Calu3 (cell line): ENCODE data around the gene DYDC1. TPM values are rescaled to one million over a fixed set of nuclear protein-coding genes. Genes with fewer than 3 reads are reported as not detected.

Source experiments
- BruUV-seq: library from RNA; stranded (reverse); fragments of 400-500 nt; replicated peaks from 2 replicates; lab custom pipeline; 2021; lab: Mats Ljungman, UMichigan
- CTCF ChIA-PET: fragments of 300-600 bp; sonication (Branson Sonifier 250); formaldehyde crosslinking; loops from one replicate; lab custom pipeline; 2022; ENCODE audit warnings: antibody characterized with exemption; lab: Charles Lee
- DNase-seq: peaks from one replicate; pipeline ENCODE4 v3.0.0; 2022
- H3K27ac Mint-ChIP-seq: one replicate; pipeline ENCODE4 v1.8.0; 2022; ENCODE audit warnings: mixed read lengths; ENCODE audit not compliant: unreplicated experiment
- H3K27me3 Mint-ChIP-seq: one replicate; pipeline ENCODE4 v1.8.0; 2022; ENCODE audit warnings: mixed read lengths; ENCODE audit not compliant: unreplicated experiment
- H3K36me3 Mint-ChIP-seq: one replicate; pipeline ENCODE4 v1.8.0; 2022; ENCODE audit warnings: mild to moderate bottlenecking, moderate library complexity, mixed read lengths; ENCODE audit not compliant: insufficient read depth, unreplicated experiment
- H3K4me1 Mint-ChIP-seq: one replicate; pipeline ENCODE4 v1.8.0; 2022; ENCODE audit warnings: mild to moderate bottlenecking, low read depth, mixed read lengths; ENCODE audit not compliant: unreplicated experiment
- H3K4me3 Mint-ChIP-seq: one replicate; pipeline ENCODE4 v1.8.0; 2022; ENCODE audit warnings: mild to moderate bottlenecking, low read depth, moderate library complexity, mixed read lengths; ENCODE audit not compliant: unreplicated experiment
- H3K9me3 Mint-ChIP-seq: one replicate; pipeline ENCODE4 v1.8.0; 2022; ENCODE audit warnings: low read depth, mixed read lengths; ENCODE audit not compliant: unreplicated experiment
- intact Hi-C: fragments of 100-400 bp; cut with micrococcal nuclease; formaldehyde crosslinking; loops from one replicate; pipeline ENCODE4 v1.10.0; 2022; ENCODE audit not compliant: unreplicated experiment
- total RNA-seq: library from RNA; stranded (reverse); gene quantifications from 2 replicates; pipeline ENCODE4 v1.2.3, GENCODE V29; 2022
- TF ChIP-seq, protein P1 (sequence below): fragments of 200-600 bp; IDR thresholded peaks from one replicate; pipeline ENCODE4 v1.8.0; 2022; ENCODE audit warnings: antibody characterized with exemption; ENCODE audit not compliant: unreplicated experiment

DYDC1 gene
- total RNA-seq, 1 experiment from 2014 or later: not detected

DNA sequence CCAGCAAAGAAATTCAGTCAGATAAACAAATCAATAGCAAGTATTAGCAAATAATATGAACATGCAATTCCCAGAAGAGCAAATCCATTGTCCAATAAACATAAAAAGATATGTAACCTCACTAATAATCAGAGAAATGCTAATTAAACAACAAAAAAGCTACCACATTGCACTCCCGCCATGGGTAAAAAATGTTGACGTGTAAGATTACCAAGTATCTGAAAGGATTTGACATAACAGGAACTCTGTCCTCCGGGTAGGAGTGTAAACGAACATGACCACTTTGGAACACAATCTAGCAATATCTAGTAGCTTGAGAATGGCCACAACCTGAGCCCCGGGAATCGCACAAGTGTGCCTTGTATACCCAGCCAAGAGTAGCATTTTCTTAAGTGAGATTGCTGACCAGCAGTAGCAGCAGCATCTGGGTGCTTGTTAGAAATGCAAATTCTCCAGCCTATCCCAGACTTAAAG lies 31.6 kb downstream of the DYDC1 start:
- no peak overlapping the region for H3K27ac Mint-ChIP-seq
- peaks cover 34% of the 10 kb centered on the region for H3K27me3 Mint-ChIP-seq
- DNase-seq: no peak
- CTCF ChIA-PET: no interaction called here
- no peaks in the 10 kb centered on the region for H3K4me1 Mint-ChIP-seq
- no peak overlapping the region for H3K4me3 Mint-ChIP-seq
- intact Hi-C loops: no loop called here
- no peaks in the 10 kb centered on the region for H3K9me3 Mint-ChIP-seq
- TF ChIP-seq, protein P1, sequence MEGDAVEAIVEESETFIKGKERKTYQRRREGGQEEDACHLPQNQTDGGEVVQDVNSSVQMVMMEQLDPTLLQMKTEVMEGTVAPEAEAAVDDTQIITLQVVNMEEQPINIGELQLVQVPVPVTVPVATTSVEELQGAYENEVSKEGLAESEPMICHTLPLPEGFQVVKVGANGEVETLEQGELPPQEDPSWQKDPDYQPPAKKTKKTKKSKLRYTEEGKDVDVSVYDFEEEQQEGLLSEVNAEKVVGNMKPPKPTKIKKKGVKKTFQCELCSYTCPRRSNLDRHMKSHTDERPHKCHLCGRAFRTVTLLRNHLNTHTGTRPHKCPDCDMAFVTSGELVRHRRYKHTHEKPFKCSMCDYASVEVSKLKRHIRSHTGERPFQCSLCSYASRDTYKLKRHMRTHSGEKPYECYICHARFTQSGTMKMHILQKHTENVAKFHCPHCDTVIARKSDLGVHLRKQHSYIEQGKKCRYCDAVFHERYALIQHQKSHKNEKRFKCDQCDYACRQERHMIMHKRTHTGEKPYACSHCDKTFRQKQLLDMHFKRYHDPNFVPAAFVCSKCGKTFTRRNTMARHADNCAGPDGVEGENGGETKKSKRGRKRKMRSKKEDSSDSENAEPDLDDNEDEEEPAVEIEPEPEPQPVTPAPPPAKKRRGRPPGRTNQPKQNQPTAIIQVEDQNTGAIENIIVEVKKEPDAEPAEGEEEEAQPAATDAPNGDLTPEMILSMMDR: no peak
- no peaks in the 10 kb centered on the region for H3K36me3 Mint-ChIP-seq
- no TSS peak for BruUV-seq

DNA sequence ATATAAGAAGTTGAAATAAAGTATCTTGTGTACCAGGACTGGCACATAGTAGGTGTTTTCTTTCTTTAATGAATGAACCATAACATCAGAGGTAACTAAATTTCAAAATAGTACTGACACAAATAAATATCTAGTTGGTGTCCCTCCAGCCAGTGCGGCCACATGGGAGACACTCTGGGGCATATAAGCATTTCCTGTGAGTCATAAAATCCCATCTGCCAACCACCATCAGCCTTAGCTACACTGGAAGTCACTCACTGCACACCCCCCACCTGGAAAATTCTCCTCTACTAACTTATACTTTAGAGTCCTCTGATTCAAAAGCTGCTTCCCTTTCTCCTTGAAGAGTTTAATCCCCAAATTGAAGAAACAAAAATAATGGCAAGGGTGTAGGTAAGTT lies 32.5 kb downstream of the DYDC1 start:
- TF ChIP-seq, protein P1: no peak
- DNase-seq: no peak
- Mint-ChIP-seq H3K4me3 (no peak overlapping the region), H3K27ac (no peak overlapping the region), H3K4me1 (no peaks in the 10 kb centered on the region), H3K27me3 (peaks cover 43% of the 10 kb centered on the region), H3K9me3 (no peaks in the 10 kb centered on the region), H3K36me3 (no peaks in the 10 kb centered on the region)
- intact Hi-C loops: no loop called here
- CTCF ChIA-PET: interaction anchor here (0.6 kb wide), 1 partner anchor 381 kb away, joined by 3 read pairs; no protein-coding TSS in a partner anchor
- BruUV-seq: no TSS peak

- BruUV-seq: no TSS peak
- H3K27me3 Mint-ChIP-seq: peaks cover 43% of the 10 kb centered on the region
- H3K27ac Mint-ChIP-seq: no peak overlapping the region
- no peak overlapping the region for H3K4me3 Mint-ChIP-seq
- no peaks in the 10 kb centered on the region for H3K36me3 Mint-ChIP-seq
- no peaks in the 10 kb centered on the region for H3K9me3 Mint-ChIP-seq
- no peak for DNase-seq
- H3K4me1 Mint-ChIP-seq: no peaks in the 10 kb centered on the region
- CTCF ChIA-PET: no interaction called here
- intact Hi-C loops: no loop called here
- TF ChIP-seq, protein P1: no peak
Measured at GRCh38 chr10:80323311-80323710, 33.2 kb downstream of the DYDC1 start.

- Mint-ChIP-seq H3K36me3 (no peaks in the 10 kb centered on the region), H3K27ac (no peak overlapping the region), H3K4me3 (no peak overlapping the region), H3K9me3 (no peaks in the 10 kb centered on the region), H3K27me3 (peaks cover 43% of the 10 kb centered on the region), H3K4me1 (no peaks in the 10 kb centered on the region)
- BruUV-seq: no TSS peak
- CTCF ChIA-PET: no interaction called here
- DNase-seq: no peak
- intact Hi-C loops: no loop called here
- TF ChIP-seq, protein P1: no peak
Measured at GRCh38 chr10:80322711-80323110, 33.8 kb downstream of the DYDC1 start.
